ENCODE results near the gene SLC25A44. TPM values are rescaled to one million over a fixed set of nuclear protein-coding genes. Genes with fewer than 3 reads are reported as not detected.

SLC25A44 gene
- total RNA-seq, 2 experiments from 2014 or later, result 42.4 to 51.9 TPM

DNA sequence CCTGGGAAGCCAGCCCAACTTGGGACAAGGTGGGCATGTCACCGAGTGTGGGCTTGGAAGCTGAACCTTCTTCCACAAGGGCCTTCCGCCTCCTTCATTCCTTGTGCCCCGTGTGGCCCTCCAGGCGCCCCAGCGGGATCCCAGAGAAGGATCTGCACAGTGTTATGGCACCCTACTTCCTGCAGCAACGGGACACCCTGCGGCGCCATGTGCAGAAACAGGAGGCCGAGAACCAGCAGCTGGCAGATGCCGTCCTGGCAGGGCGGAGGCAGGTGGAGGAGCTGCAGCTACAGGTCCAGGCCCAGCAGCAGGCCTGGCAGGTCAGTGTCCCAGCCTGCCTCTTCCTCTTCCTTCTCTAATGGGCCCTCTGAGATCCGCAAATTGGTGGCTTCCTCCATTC lies 42.3 kb downstream of the SLC25A44 start:
- no peaks in the 10 kb centered on the region for H3K9me3 Mint-ChIP-seq (ENCODE audit: low read depth)
- H3K4me3 Mint-ChIP-seq, result no peak overlapping the region
- ATAC-seq (no peak), DNase-seq (no peak)
- ChIA-PET POLR2A (interaction anchor here (0.5 kb wide), 1 partner anchor 331 kb away, joined by 3 read pairs; no protein-coding TSS in a partner anchor), CTCF (no interaction called here)
- intact Hi-C loops (cut with DNase I, micrococcal nuclease), result no loop called here
- H3K27me3 Mint-ChIP-seq, result no peaks in the 10 kb centered on the region
- H3K27ac Mint-ChIP-seq, result no peak overlapping the region
- peaks cover 39% of the 10 kb centered on the region for H3K36me3 Mint-ChIP-seq (ENCODE audit: low read depth)
- H3K4me1 Mint-ChIP-seq, result peaks cover 4% of the 10 kb centered on the region

DNA sequence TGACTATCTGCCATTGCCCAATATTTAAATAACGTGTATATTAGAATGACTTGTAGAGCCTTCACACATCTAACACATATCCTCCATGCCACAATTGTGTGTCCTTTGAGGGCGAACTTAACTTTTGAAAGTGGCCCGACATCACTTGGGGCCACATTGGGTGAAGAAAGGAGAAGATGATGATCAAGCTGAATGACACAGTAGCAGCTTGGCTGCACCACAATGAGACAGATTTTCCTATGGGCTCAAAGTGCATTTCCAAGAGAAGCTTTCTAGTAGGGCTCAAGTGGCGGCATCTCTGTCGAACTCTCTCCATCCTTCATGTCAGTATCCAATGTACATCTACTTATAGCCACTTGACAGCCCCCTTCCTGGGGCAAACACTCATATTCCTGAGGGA lies 44.3 kb downstream of the SLC25A44 start:
- peaks cover 36% of the 10 kb centered on the region for H3K36me3 Mint-ChIP-seq (ENCODE audit: low read depth)
- H3K4me1 Mint-ChIP-seq, result peaks cover 4% of the 10 kb centered on the region
- intact Hi-C loops (cut with DNase I, micrococcal nuclease), result no loop called here
- no peaks in the 10 kb centered on the region for H3K9me3 Mint-ChIP-seq (ENCODE audit: low read depth)
- H3K4me3 Mint-ChIP-seq, result no peak overlapping the region
- no peaks in the 10 kb centered on the region for H3K27me3 Mint-ChIP-seq
- no peak overlapping the region for H3K27ac Mint-ChIP-seq
- DNase-seq (no peak), ATAC-seq (peak; percentile 11)
- ChIA-PET POLR2A (interaction anchor here (0.5 to 1.2 kb wide), 2 partner anchors 10 to 13 kb away, joined by 3 read pairs; partner anchors contain the start of gene PAQR6), CTCF (interaction anchor here (0.5 to 1.0 kb wide), 3 partner anchors 9 to 101 kb away, joined by 3 read pairs; no protein-coding TSS in a partner anchor)

DNA sequence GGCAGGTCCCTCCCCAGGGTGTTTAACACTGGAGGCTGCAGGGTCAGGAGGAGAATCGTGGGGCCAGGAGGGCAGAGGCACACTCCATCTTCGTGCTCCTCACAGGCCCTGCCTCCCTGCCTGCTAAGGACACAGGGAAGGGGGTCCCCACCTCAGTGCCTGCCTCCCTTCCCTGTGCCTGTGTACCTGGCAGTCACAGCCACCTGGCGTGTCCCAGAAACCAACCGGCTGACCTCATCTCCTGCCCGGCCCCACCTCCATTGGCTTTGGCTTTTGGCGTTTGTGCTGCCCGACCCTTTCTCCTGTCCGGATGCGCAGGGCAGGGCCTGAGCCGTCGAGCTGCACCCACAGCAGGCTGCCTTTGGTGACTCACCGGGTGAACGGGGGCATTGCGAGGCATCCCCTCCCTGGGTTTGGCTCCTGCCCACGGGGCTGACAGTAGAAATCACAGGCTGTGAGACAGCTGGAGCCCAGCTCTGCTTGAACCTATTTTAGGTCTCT lies 47.5 kb downstream of the SLC25A44 start:
- Mint-ChIP-seq H3K4me3 (no peak overlapping the region), H3K4me1 (peaks cover 14% of the 10 kb centered on the region), H3K27me3 (peaks cover 4% of the 10 kb centered on the region), H3K9me3 (ENCODE audit: low read depth) (no peaks in the 10 kb centered on the region), H3K27ac (no peak overlapping the region), H3K36me3 (ENCODE audit: low read depth) (peaks cover 29% of the 10 kb centered on the region)
- no peak for ATAC-seq
- POLR2A ChIA-PET, result interaction anchor here (0.9 kb wide), 1 partner anchor 135 kb away, joined by 4 read pairs; no protein-coding TSS in a partner anchor
- DNase-seq, result no peak
- intact Hi-C loops (cut with DNase I, micrococcal nuclease), result no loop called here
- CTCF ChIA-PET, result no interaction called here

DNA sequence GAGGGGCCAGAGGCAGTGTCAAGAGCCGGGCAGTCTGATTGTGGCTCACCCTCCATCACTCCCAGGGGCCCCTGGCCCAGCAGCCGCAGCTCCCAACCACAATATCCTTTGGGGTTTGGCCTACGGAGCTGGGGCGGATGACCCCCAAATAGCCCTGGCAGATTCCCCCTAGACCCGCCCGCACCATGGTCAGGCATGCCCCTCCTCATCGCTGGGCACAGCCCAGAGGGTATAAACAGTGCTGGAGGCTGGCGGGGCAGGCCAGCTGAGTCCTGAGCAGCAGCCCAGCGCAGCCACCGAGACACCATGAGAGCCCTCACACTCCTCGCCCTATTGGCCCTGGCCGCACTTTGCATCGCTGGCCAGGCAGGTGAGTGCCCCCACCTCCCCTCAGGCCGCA lies 48.0 kb downstream of the SLC25A44 start, which contains the start of gene BGLAP:
TSS of gene BGLAP (plus strand) at position 259 of the 400 bp plus-strand sequence. CDS start at position 307, 48 bp downstream.
- H3K4me1 Mint-ChIP-seq, result peaks cover 14% of the 10 kb centered on the region
- ChIA-PET POLR2A (interaction anchor here (0.9 to 1.5 kb wide), 2 partner anchors 96 to 136 kb away, joined by 3 to 4 read pairs; no protein-coding TSS in a partner anchor), CTCF (no interaction called here)
- no peaks in the 10 kb centered on the region for H3K9me3 Mint-ChIP-seq (ENCODE audit: low read depth)
- intact Hi-C loops (cut with DNase I, micrococcal nuclease), result loop anchor here in 1 of 2 experiments (2.0 kb wide), 1 partner anchor 19 kb away; no protein-coding TSS in a partner anchor
- no peak within 1 kb of the TSS for H3K4me3 Mint-ChIP-seq
- peaks cover 28% of the 10 kb centered on the region for H3K36me3 Mint-ChIP-seq (ENCODE audit: low read depth)
- H3K27me3 Mint-ChIP-seq, result peaks cover 4% of the 10 kb centered on the region
- DNase-seq (no peak), ATAC-seq (no peak)
- H3K27ac Mint-ChIP-seq, result no peak within 1 kb of the TSS

DNA sequence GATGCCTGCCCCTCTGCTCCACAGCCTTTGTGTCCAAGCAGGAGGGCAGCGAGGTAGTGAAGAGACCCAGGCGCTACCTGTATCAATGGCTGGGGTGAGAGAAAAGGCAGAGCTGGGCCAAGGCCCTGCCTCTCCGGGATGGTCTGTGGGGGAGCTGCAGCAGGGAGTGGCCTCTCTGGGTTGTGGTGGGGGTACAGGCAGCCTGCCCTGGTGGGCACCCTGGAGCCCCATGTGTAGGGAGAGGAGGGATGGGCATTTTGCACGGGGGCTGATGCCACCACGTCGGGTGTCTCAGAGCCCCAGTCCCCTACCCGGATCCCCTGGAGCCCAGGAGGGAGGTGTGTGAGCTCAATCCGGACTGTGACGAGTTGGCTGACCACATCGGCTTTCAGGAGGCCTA lies 48.8 kb downstream of the SLC25A44 start:
- Mint-ChIP-seq H3K36me3 (ENCODE audit: low read depth) (peaks cover 23% of the 10 kb centered on the region), H3K4me1 (peaks cover 14% of the 10 kb centered on the region), H3K9me3 (ENCODE audit: low read depth) (no peaks in the 10 kb centered on the region), H3K27me3 (peaks cover 4% of the 10 kb centered on the region), H3K27ac (no peak overlapping the region), H3K4me3 (no peak overlapping the region)
- intact Hi-C loops (cut with DNase I, micrococcal nuclease), result loop anchor here in 1 of 2 experiments (2.0 kb wide), 1 partner anchor 18 kb away; no protein-coding TSS in a partner anchor
- no peak for DNase-seq
- ChIA-PET CTCF (interaction anchor here (1.2 kb wide), 1 partner anchor 18 kb away, joined by 4 read pairs; no protein-coding TSS in a partner anchor), POLR2A (interaction anchor here (1.5 kb wide), 1 partner anchor 97 kb away, joined by 3 read pairs; no protein-coding TSS in a partner anchor)
- no peak for ATAC-seq

DNA sequence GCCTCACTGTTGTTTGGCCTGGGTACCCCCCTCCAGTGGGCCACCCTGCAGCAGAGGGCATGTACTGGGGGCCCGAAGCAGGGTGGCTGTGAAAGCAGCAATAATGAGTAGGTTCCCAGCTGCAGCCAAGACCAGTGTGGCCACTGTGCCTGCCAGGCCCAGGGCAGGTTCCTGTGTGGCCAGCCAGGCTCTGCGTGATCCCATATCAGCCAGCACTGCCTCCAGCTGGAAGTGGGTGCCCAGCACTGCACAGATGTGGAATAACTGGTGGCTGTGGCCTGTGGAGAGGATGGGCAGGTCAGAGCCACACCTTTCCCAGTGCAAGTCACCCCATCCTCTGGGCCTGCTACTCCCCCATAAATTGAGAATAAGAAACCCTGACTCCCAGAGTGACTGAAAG lies 50.2 kb downstream of the SLC25A44 start:
- no peak for DNase-seq
- H3K4me3 Mint-ChIP-seq, result no peak overlapping the region
- ATAC-seq, result no peak
- H3K36me3 Mint-ChIP-seq (ENCODE audit: low read depth), result peaks cover 14% of the 10 kb centered on the region
- no peaks in the 10 kb centered on the region for H3K9me3 Mint-ChIP-seq (ENCODE audit: low read depth)
- peaks cover 11% of the 10 kb centered on the region for H3K4me1 Mint-ChIP-seq
- H3K27me3 Mint-ChIP-seq, result peaks cover 4% of the 10 kb centered on the region
- POLR2A ChIA-PET, result no interaction called here
- no peak overlapping the region for H3K27ac Mint-ChIP-seq
- CTCF ChIA-PET, result interaction anchor here (1.5 kb wide), 1 partner anchor 102 kb away, joined by 6 read pairs; no protein-coding TSS in a partner anchor
- intact Hi-C loops (cut with DNase I, micrococcal nuclease), result no loop called here

DNA sequence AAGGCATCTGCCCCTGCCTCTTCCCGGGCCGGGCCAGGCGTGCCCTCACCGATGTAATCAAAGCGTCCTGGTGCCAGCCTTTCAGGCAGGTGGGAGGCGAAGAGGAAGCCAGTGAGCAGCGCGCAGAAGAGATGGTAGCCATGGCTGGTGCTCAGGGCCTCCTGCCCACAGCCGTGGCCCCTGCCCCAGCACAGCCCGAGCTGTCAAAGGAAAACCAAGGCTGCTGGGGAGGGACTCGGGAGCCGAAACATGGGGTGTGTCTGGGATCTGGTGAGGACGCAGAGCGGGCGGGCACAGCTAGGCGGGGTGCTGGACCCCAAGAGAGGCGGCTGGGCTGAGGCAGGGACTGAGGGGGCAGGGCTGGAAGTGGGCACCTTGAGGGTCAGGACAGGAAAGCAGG lies 50.8 kb downstream of the SLC25A44 start:
- CTCF ChIA-PET, result interaction anchor here (1.1 to 1.5 kb wide), 2 partner anchors 103 to 113 kb away, joined by 4 to 6 read pairs; no protein-coding TSS in a partner anchor
- Mint-ChIP-seq H3K36me3 (ENCODE audit: low read depth) (peaks cover 12% of the 10 kb centered on the region), H3K9me3 (ENCODE audit: low read depth) (no peaks in the 10 kb centered on the region), H3K27me3 (peaks cover 4% of the 10 kb centered on the region), H3K27ac (no peak overlapping the region), H3K4me1 (peaks cover 11% of the 10 kb centered on the region), H3K4me3 (peak overlapping the region; percentile 59)
- DNase-seq, result no peak
- POLR2A ChIA-PET, result no interaction called here
- intact Hi-C loops (cut with DNase I, micrococcal nuclease), result no loop called here
- no peak for ATAC-seq

DNA sequence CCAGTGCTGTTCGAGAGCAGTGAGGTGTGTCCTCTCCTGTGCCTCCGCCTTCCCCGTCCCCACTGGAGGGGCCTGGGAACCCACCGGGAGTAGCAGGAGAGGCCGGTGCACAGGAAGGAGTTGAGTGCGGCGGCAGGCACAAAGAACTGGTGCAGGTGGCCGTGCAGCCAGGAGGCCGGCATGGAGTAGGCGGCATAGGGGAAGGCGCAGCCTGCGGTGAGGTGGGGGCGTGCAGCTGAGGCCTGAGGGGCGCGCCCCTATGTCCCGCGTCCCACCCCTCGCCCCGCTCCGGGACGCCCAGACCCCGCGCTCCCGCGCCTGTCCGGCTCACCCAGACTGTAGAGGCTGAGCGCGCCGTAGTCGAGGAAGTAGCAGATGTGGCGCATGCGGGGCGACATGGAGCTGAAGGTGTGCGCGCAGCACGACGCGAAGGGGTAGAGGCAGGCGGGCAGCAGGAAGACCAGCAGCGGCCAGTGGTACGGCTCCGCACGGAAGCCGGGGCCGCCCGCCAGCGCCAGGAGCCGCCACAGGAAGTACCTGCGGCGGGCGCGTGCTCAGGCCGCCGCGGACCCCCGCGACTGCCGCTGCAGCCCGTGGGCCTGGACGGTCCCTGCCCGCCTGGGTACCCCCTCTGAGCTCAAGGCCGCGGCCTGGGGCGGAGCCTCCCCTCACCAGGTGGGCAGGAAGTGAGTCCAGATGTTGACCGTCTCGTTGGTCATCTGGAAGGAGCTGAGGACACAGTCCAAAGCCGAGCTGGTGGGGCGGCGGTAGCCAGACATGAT lies 51.7 kb downstream of the SLC25A44 start:
- Mint-ChIP-seq H3K9me3 (ENCODE audit: low read depth) (no peaks in the 10 kb centered on the region), H3K36me3 (ENCODE audit: low read depth) (peaks cover 12% of the 10 kb centered on the region), H3K4me1 (peaks cover 11% of the 10 kb centered on the region), H3K27ac (peak overlapping the region; percentile 25), H3K4me3 (peak overlapping the region; percentile 59), H3K27me3 (peaks cover 4% of the 10 kb centered on the region)
- intact Hi-C loops (cut with DNase I, micrococcal nuclease), result no loop called here
- ATAC-seq, result peak; percentile 55
- POLR2A ChIA-PET, result interaction anchor here (0.6 to 1.2 kb wide), 4 partner anchors 19 to 161 kb away, joined by 3 to 4 read pairs (median 3); no protein-coding TSS in a partner anchor
- DNase-seq, result peak; percentile 64
- CTCF ChIA-PET, result interaction anchor here (0.6 to 1.5 kb wide), 5 partner anchors 21 to 117 kb away, joined by 3 to 6 read pairs (median 4); no protein-coding TSS in a partner anchor

DNA sequence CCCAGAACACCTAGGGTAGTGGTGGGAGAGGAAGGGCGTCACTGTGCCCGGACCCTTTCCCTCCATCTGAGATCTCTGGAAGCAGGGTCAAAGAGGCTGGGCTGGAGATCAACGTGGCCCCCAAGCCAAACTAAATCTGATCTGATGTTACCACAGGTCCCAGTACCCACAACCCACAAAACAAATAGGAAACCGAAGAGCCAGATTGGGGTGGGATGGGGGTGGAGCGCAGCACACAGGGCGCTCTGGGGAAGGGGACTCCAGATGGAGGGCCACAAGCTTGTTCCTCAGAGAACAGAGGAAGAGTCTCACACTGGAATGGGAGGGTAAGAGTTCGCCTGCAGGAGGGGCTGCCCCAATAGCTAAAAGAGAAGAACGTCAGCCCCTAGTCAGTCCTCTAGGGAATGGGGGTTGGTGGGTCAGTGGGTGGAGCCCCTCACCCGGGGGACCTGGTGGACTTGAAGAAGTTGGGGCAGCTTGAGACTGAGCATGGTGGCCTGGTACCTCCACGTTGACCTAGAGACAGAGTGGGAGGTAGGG lies 52.4 kb downstream of the SLC25A44 start:
- ATAC-seq, result no peak
- Mint-ChIP-seq H3K27ac (peak overlapping the region; percentile 25), H3K36me3 (ENCODE audit: low read depth) (peaks cover 9% of the 10 kb centered on the region), H3K4me1 (peaks cover 11% of the 10 kb centered on the region), H3K9me3 (ENCODE audit: low read depth) (no peaks in the 10 kb centered on the region), H3K4me3 (no peak overlapping the region), H3K27me3 (peaks cover 4% of the 10 kb centered on the region)
- CTCF ChIA-PET, result interaction anchor here (0.6 to 1.3 kb wide), 3 partner anchors 21 to 118 kb away, joined by 3 to 4 read pairs (median 4); no protein-coding TSS in a partner anchor
- DNase-seq, result no peak
- intact Hi-C loops (cut with DNase I, micrococcal nuclease), result no loop called here
- POLR2A ChIA-PET, result interaction anchor here (0.6 to 1.2 kb wide), 5 partner anchors 20 to 162 kb away, joined by 3 to 4 read pairs (median 3); no protein-coding TSS in a partner anchor

DNA sequence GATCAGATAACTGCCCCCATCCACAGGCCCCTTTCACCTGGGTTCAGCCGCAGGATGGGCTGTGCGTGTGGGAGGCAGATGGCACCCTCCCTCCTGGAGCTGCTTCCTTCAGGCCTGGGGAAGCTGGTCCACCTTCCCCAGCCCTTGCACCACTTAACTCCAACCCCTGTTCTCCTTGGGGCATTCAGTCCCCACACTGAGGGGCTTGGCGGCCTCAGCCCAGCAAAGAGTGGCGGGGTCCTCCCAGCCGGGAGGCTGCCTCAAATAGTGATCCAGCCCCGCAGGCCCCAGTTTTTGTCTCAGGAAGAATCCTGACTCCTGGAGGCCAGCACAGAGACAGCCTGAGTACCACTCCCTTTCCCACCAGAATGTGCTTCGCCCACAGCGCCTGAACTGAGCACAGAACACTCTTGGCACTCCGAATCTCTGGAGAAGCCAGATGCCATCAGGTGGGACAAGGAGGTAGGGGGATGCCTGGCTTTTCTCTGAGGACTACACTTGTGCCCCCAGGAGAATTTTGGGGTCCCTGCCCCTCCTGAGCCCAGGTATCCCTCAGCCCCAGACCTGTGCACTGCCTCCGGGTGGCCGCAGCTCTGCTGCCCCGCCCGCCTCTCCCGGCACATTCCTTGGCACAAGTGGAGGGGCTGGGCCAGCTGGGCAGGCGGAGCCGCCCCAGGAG lies 53.0 kb downstream of the SLC25A44 start:
- ChIA-PET CTCF (interaction anchor here (0.9 to 1.3 kb wide), 2 partner anchors 22 to 116 kb away, joined by 3 to 4 read pairs; no protein-coding TSS in a partner anchor), POLR2A (interaction anchor here (0.7 to 1.2 kb wide), 3 partner anchors 20 to 90 kb away, joined by 3 to 4 read pairs (median 3); no protein-coding TSS in a partner anchor)
- H3K27ac Mint-ChIP-seq, result no peak overlapping the region

More for the DNA sequence above, 53.0 kb downstream of the SLC25A44 start:
- Mint-ChIP-seq H3K4me1 (peaks cover 11% of the 10 kb centered on the region), H3K4me3 (no peak overlapping the region), H3K9me3 (ENCODE audit: low read depth) (no peaks in the 10 kb centered on the region), H3K27me3 (peaks cover 4% of the 10 kb centered on the region), H3K36me3 (ENCODE audit: low read depth) (peaks cover 9% of the 10 kb centered on the region)
- DNase-seq, result no peak
- ATAC-seq, result no peak
- intact Hi-C loops (cut with DNase I, micrococcal nuclease), result no loop called here

All from activated CD4-positive, alpha-beta T cell treated with anti-CD3 and anti-CD28 coated beads for 36 hours (primary cell).